NCI-H2029 (cell line): ENCODE data around the gene PCDHA12.
"Not testable (repeated sequence)": the region's sequence is repeated elsewhere in the genome, so short reads cannot be mapped to it uniquely, and the experiment has no call there.

Source experiments
- DNase-seq: peaks from one replicate; lab custom pipeline; 2025; lab: John Stamatoyannopoulos, UW

PCDHA12 gene

DNA sequence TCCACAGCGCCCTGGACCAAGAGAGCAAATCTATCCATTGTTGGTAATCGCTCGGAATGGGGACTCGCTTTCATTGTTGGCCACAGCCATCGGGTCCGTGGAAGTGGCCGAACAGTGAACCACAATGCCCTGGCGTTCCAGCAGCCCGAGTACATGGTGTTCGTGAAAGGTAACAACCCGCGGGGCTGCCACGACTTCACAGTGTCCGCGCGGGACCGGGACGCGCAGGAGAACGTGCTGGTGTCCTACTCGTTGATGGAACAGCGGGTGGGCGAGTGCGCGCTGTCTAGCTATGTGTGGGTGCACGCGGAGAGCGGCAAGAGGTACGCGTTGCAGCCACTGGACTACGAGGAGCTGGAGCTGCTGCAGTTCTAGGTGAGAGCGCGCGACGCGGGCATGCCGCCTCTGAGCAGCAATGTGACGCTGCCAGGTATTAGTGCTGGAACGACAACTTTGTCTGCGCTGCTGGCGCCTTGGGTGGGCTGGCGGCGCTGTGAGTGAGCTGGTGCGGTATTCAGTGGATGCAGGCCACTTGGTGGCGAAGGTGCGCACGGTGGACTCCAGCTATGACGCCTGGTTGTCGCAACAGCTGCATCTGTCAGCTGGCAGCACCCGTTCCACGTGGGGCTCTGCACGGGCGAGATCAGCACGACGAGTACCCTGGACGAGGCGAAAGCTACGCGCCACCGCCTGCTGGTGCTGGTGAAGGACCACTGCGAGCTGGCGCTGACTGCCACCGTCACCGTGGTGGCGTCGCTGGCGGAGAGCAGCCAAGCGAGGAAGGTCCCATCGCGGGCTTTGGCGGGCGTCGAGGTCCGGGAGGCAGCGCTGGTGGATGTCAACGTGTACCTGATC is 12.4 kb upstream of the PCDHA12 start:
- no peak for DNase-seq

DNA sequence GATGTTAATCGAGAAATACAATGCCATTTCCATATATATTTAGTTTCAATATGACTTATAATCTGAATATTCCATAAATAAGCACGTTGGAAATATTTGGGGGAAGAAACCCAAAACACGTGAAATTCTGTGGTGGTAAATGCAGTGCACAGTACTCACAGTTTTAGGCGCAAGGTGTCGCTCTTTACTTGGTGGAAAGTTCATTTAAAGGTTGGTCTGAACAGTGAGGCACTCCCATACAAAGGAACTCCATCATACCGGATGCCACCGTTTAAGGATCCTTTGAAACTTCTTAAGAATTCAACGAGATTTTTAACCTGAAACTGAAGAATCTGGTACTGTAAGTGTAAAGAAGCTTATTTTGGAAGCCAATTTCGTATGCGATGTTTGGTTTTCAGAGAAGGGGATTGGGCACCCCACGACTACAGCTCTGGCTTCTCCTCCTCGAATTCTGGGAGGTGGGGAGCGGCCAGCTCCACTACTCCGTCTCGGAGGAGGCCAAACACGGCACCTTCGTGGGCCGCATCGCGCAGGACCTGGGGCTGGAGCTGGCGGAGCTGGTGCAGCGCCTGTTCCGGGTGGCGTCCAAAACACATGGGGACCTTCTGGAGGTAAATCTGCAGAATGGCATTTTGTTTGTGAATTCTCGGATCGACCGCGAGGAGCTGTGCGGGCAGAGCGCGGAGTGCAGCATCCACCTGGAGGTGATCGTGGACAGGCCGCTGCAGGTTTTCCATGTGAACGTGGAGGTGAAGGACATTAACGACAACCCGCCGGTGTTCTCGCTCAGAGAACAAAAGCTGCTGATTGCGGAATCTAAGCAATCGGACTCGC is 6.2 kb upstream of the PCDHA12 start, which contains the start of gene PCDHA11:
Gene PCDHA11, plus strand, starts transcription at position 237 of the 834 bp plus-strand sequence. Its CDS starts 147 bp downstream, at position 384.
- peak; percentile 16 for DNase-seq

DNA sequence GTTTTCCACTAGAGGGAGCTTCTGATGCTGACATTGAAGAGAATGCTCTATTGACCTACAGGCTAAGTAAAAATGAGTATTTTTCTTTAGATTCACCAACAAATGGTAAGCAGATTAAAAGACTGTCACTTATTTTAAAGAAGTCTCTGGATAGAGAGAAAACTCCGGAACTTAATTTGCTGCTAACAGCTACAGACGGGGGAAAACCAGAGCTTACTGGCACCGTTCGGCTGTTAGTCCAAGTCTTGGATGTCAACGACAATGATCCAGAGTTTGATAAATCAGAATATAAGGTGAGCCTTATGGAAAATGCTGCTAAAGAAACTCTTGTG is 5.6 kb upstream of the PCDHA12 start:
- DNase-seq: peak; percentile 40

- no peak for DNase-seq
Measured at GRCh38 chr5:140870221-140871201, 4.6 kb upstream of the PCDHA12 start.

DNA sequence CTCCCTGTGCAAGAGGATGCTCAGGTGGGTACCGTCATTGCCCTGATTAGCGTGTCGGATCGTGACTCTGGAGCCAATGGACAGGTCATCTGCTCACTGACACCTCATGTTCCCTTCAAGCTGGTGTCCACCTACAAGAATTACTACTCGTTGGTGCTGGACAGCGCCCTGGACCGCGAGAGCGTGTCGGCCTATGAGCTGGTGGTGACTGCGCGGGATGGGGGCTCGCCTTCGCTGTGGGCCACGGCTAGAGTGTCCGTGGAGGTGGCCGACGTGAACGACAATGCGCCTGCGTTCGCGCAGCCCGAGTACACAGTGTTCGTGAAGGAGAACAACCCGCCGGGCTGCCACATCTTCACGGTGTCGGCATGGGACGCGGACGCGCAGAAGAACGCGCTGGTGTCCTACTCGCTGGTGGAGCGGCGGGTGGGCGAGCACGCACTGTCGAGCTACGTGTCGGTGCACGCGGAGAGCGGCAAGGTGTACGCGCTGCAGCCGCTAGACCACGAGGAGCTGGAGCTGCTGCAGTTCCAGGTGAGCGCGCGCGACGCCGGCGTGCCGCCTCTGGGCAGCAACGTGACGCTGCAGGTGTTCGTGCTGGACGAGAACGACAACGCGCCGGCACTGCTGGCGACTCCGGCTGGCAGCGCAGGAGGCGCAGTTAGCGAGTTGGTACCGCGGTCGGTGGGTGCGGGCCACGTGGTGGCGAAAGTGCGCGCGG is 1.6 kb downstream of the PCDHA12 start:
- DNase-seq: not testable (repeated sequence)

GRCh38 chr5:140877262-140877581 is 2.1 kb downstream of the PCDHA12 start:
- no peak for DNase-seq

GRCh38 chr5:140881889-140882590 is 6.9 kb downstream of the PCDHA12 start, which contains the start of gene PCDHA13:
TSS of gene PCDHA13 (plus strand) at chr5:140882124. CDS start at chr5:140882269, 145 bp downstream.
- no peak for DNase-seq

- DNase-seq: no peak
Measured at GRCh38 chr5:140882591-140882899, 7.4 kb downstream of the PCDHA12 start.

DNA sequence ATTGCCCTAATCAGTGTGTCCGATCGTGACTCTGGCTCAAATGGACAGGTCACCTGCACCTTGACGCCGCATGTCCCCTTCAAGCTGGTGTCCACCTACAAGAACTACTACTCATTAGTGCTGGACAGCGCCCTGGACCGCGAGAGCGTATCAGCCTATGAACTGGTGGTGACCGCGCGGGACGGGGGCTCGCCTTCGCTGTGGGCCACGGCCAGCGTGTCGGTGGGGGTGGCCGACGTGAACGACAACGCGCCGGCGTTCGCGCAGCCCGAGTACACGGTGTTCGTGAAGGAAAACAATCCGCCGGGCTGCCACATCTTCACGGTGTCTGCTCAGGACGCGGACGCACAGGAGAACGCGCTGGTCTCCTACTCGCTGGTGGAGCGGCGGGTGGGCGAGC is 8.3 kb downstream of the PCDHA12 start:
- DNase-seq: no peak

DNA sequence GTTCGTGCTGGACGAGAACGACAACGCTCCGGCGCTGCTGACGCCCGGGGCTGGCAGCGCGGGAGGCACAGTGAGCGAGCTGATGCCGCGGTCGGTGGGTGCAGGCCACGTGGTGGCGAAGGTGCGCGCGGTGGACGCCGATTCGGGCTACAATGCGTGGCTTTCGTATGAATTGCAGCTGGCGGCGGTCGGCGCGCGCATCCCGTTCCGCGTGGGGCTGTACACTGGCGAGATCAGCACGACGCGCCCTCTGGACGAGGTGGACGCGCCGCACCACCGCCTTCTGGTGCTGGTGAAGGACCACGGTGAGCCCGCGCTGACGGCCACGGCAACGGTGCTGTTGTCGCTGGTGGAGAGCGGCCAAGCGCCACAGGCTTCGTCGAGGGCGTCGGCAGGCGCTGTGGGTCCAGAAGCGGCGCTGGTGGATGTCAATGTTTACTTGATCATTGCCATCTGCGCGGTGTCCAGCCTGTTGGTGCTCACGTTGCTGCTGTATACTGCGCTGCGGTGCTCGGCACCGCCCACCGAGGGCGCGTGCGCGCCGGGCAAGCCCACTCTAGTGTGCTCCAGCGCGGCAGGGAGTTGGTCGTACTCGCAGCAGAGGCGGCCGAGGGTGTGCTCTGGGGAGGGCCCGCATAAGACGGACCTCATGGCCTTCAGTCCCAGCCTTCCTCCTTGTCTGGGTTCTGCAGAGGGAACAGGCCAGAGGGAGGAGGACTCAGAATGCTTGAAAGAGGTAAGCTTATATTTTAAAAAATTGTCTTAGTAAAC is 9.0 kb downstream of the PCDHA12 start:
- no peak for DNase-seq

DNA sequence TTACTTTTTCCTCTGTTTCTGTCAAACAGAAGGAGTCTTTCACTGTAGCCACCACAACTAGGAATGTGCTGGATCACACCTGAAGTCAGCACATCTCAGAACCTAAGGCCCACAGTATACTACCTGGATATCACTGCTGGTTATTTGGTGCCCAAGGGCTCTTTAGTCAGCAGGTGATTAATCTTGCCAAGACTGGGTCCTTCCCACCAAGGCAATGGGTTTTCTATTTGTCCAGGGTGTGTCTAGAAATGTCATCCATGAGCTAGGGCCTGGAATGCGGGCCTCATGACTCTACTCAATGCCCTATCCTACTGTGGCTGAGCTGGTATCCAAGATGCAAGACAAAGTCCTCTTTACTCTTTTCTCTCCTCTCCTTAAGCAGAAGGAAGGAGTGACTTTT is 41.2 kb downstream of the PCDHA12 start:
- no peak for DNase-seq

- no peak for DNase-seq
Measured at GRCh38 chr5:140923601-140924000, 48.5 kb downstream of the PCDHA12 start.

DNA sequence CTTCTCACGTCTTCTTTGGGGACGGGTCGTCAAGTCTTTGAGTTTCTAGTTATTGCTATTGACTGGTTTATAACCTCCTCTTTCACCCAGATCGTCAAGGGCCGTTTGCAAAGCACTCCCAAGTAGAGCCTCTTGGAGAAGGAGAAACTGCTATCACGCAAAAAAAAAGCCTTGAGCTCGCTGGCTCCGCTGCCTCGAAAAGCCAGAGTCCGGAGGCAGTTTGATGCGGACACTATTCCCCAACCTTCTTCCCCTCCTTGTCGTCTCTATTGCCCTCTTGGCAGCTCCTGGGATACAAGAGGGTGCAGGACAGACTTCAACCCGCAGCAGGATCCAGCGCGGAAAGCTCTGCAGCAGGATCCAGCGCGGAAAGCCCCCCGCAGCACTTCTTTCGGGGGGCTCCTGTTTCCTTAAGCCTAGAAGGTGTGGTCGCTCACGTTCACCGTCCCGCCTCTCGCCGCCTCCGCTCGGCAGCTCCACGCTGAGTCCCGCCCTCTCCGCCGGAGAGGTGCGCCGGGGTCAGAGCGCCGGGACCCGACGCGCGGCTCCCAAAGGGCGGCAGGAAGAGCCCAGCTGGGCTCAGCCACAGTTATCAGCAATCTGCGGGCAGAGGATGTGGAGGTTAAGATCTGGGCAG is 50.8 kb downstream of the PCDHA12 start, which contains the start of gene PCDHAC1:
Gene PCDHAC1, plus strand, starts transcription at position 494 of the 637 bp plus-strand sequence. CDS start 594 bp downstream, outside the sequence.
- DNase-seq: peak; percentile 41

DNA sequence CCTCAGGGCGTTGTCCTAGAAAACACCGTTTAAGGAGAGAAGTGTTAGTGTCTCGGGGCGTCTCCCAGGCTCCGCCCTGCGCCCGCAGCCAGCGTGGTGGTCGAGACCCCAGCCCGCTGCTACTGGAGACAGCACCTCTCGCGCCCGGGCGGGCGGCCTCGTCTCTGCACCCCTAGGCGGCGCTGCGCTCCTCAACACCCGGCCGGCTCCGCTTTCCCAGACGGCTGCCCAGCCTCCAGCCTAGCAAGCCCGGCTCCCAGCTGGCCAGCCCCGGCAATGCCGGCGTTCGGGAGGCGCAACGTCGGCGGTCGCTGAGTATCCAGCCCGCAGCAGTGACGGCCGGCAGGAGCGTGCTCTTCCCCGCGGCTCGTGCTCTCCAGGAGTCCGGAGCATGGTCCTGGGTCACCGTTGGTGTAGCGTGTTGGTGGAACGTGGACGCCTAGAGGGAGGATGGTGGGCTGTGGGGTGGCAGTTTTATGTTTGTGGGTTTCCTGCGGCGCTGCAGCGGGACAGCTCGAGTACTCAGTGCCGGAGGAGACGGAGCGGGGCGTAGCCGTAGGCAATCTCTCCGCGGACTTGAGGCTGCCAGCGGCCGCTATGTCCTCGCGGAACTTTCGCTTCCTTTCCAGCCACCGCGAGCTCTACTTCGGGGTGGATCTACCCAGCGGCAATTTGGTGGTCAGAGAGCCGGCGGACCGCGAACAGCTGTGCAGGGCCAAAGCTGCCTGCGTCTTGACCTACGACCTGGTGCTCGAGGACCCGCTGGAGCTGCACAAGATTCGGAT is 51.5 kb downstream of the PCDHA12 start:
- DNase-seq: peak; percentile 78

- peak; percentile 1 for DNase-seq
Measured at GRCh38 chr5:140927228-140927573, 52.1 kb downstream of the PCDHA12 start.
